Testis (tissue), 2 donors: ENCODE measurements around the gene DIDO1.

ENCODE experiments used
- CTCF ChIP-seq, 3 experiments: fragments of 450-650 bp in 2 of 3; fragments of 200-600 bp in 1 of 3; sonication (generic) in 1 of 3; IDR thresholded peaks; one replicate each; pipeline ENCODE4 v1.5.1; 2016 to 2019; ENCODE audit warnings: antibody characterized with exemption in 3 of 3, mild to moderate bottlenecking in 2 of 3, moderate library complexity in 1 of 3
- POLR2A ChIP-seq: fragments of 450-650 bp; IDR thresholded peaks from one replicate; pipeline ENCODE4 v1.6.1; 2017; ENCODE audit warnings: antibody characterized with exemption, mild to moderate bottlenecking, moderate library complexity

GRCh38 chr20:62963614-62964397 is 37.5 kb upstream of the DIDO1 start:
- TF ChIP-seq POLR2A (no peak), CTCF (IDR thresholded peaks at IDR 0.05) (no peak)
